ENCODE measurements around the gene CA5A. TPM values are rescaled to one million over a fixed set of nuclear protein-coding genes. Genes with fewer than 3 reads are reported as not detected.
"Not testable (repeated sequence)": the region's sequence is repeated elsewhere in the genome, so short reads cannot be mapped to it uniquely, and the experiment has no call there.

CA5A gene
- total RNA-seq, 2 experiments from 2014 or later = not detected

GRCh38 chr16:87922250-87922871 is 14.0 kb downstream of the CA5A start:
- Mint-ChIP-seq H3K27me3 (no peaks in the 10 kb centered on the region), H3K27ac (no peak overlapping the region)

GRCh38 chr16:87921236-87921773 is 15.0 kb downstream of the CA5A start:
- intact Hi-C loops (cut with DNase I, micrococcal nuclease) = no loop called here
- H3K36me3 Mint-ChIP-seq (ENCODE audit: low read depth) = no peaks in the 10 kb centered on the region
- H3K4me1 Mint-ChIP-seq = peaks cover 2% of the 10 kb centered on the region
- ATAC-seq = no peak
- no peaks in the 10 kb centered on the region for H3K27me3 Mint-ChIP-seq
- no peak overlapping the region for H3K27ac Mint-ChIP-seq
- H3K9me3 Mint-ChIP-seq (ENCODE audit: low read depth) = no peaks in the 10 kb centered on the region
- no peak for DNase-seq
- H3K4me3 Mint-ChIP-seq = no peak overlapping the region
- CTCF ChIA-PET = no interaction called here
- POLR2A ChIA-PET = no interaction called here

More at GRCh38 chr16:87922250-87922871, 14.0 kb downstream of the CA5A start:
- intact Hi-C loops (cut with DNase I, micrococcal nuclease) = no loop called here
- ChIA-PET CTCF (interaction anchor here (0.6 kb wide), 1 partner anchor 132 kb away, joined by 3 read pairs; no protein-coding TSS in a partner anchor), POLR2A (no interaction called here)
- Mint-ChIP-seq H3K4me1 (peaks cover 7% of the 10 kb centered on the region), H3K4me3 (no peak overlapping the region), H3K9me3 (ENCODE audit: low read depth) (no peaks in the 10 kb centered on the region), H3K36me3 (ENCODE audit: low read depth) (no peaks in the 10 kb centered on the region)
- DNase-seq (no peak), ATAC-seq (no peak)

- H3K4me1 Mint-ChIP-seq = no peaks in the 10 kb centered on the region
- H3K36me3 Mint-ChIP-seq (ENCODE audit: low read depth) = no peaks in the 10 kb centered on the region
- ChIA-PET POLR2A (no interaction called here), CTCF (no interaction called here)
- no peak for ATAC-seq
- no peak overlapping the region for H3K4me3 Mint-ChIP-seq
- no peak for DNase-seq
- no peak overlapping the region for H3K27ac Mint-ChIP-seq
- H3K27me3 Mint-ChIP-seq = no peaks in the 10 kb centered on the region
- intact Hi-C loops (cut with DNase I, micrococcal nuclease) = no loop called here
- H3K9me3 Mint-ChIP-seq (ENCODE audit: low read depth) = no peaks in the 10 kb centered on the region
These were observed 16.7 kb downstream of the CA5A start for GRCh38 chr16:87919681-87919994.

- CTCF ChIA-PET = interaction anchor here (1.3 kb wide), 1 partner anchor 69 kb away, joined by 3 read pairs; no protein-coding TSS in a partner anchor
- intact Hi-C loops (cut with DNase I, micrococcal nuclease) = no loop called here
- POLR2A ChIA-PET = no interaction called here
These were observed 17.3 kb downstream of the CA5A start for GRCh38 chr16:87918866-87919680.

GRCh38 chr16:87918338-87918737 is 18.0 kb downstream of the CA5A start:
- intact Hi-C loops (cut with DNase I, micrococcal nuclease) = no loop called here
- H3K27me3 Mint-ChIP-seq = no peaks in the 10 kb centered on the region
- no peak for ATAC-seq
- DNase-seq = no peak
- no peaks in the 10 kb centered on the region for H3K4me1 Mint-ChIP-seq
- CTCF ChIA-PET = interaction anchor here (0.5 to 1.3 kb wide), 2 partner anchors 68 to 139 kb away, joined by 3 read pairs; no protein-coding TSS in a partner anchor
- no peaks in the 10 kb centered on the region for H3K9me3 Mint-ChIP-seq (ENCODE audit: low read depth)
- H3K27ac Mint-ChIP-seq = no peak overlapping the region
- POLR2A ChIA-PET = no interaction called here
- no peak overlapping the region for H3K4me3 Mint-ChIP-seq
- H3K36me3 Mint-ChIP-seq (ENCODE audit: low read depth) = no peaks in the 10 kb centered on the region

More at GRCh38 chr16:87918866-87919680, 17.3 kb downstream of the CA5A start:
- Mint-ChIP-seq H3K4me1 (no peaks in the 10 kb centered on the region), H3K27me3 (no peaks in the 10 kb centered on the region), H3K27ac (no peak overlapping the region), H3K36me3 (ENCODE audit: low read depth) (no peaks in the 10 kb centered on the region), H3K9me3 (ENCODE audit: low read depth) (no peaks in the 10 kb centered on the region), H3K4me3 (no peak overlapping the region)
- ATAC-seq (no peak), DNase-seq (no peak)

GRCh38 chr16:87917503-87917902 is 18.8 kb downstream of the CA5A start:
- Mint-ChIP-seq H3K27me3 (no peaks in the 10 kb centered on the region), H3K4me1 (no peaks in the 10 kb centered on the region), H3K27ac (no peak overlapping the region), H3K4me3 (no peak overlapping the region), H3K36me3 (ENCODE audit: low read depth) (no peaks in the 10 kb centered on the region), H3K9me3 (ENCODE audit: low read depth) (no peaks in the 10 kb centered on the region)
- DNase-seq = no peak
- CTCF ChIA-PET = interaction anchor here (1.0 to 1.3 kb wide), 2 partner anchors 68 to 149 kb away, joined by 3 read pairs; no protein-coding TSS in a partner anchor
- no peak for ATAC-seq
- POLR2A ChIA-PET = no interaction called here
- intact Hi-C loops (cut with DNase I, micrococcal nuclease) = no loop called here

GRCh38 chr16:87914812-87915211 is 21.5 kb downstream of the CA5A start:
- Mint-ChIP-seq H3K4me3 (no peak overlapping the region), H3K4me1 (no peaks in the 10 kb centered on the region), H3K36me3 (ENCODE audit: low read depth) (no peaks in the 10 kb centered on the region), H3K27ac (no peak overlapping the region), H3K27me3 (no peaks in the 10 kb centered on the region), H3K9me3 (ENCODE audit: low read depth) (no peaks in the 10 kb centered on the region)
- ChIA-PET POLR2A (no interaction called here), CTCF (interaction anchor here (1.1 to 1.4 kb wide), 2 partner anchors 136 to 146 kb away, joined by 3 to 5 read pairs; no protein-coding TSS in a partner anchor)
- intact Hi-C loops (cut with DNase I, micrococcal nuclease) = no loop called here
- ATAC-seq = no peak
- DNase-seq = no peak

GRCh38 chr16:87914021-87914725 is 22.2 kb downstream of the CA5A start:
- H3K36me3 Mint-ChIP-seq (ENCODE audit: low read depth); H3K4me3 Mint-ChIP-seq; H3K4me1 Mint-ChIP-seq; H3K27ac Mint-ChIP-seq; ATAC-seq; DNase-seq; H3K27me3 Mint-ChIP-seq; intact Hi-C loops (cut with DNase I, micrococcal nuclease); H3K9me3 Mint-ChIP-seq (ENCODE audit: low read depth): not testable (repeated sequence)
- CTCF ChIA-PET = interaction anchor here (0.6 to 1.5 kb wide), 3 partner anchors 98 to 146 kb away, joined by 3 to 6 read pairs (median 5); no protein-coding TSS in a partner anchor
- POLR2A ChIA-PET = interaction anchor here (0.6 kb wide), 1 partner anchor 54 kb away, joined by 3 read pairs; no protein-coding TSS in a partner anchor

- H3K9me3 Mint-ChIP-seq (ENCODE audit: low read depth); H3K4me3 Mint-ChIP-seq; ATAC-seq; H3K36me3 Mint-ChIP-seq (ENCODE audit: low read depth); POLR2A ChIA-PET; H3K27me3 Mint-ChIP-seq; intact Hi-C loops (cut with DNase I, micrococcal nuclease); DNase-seq: not testable (repeated sequence)
- H3K27ac Mint-ChIP-seq = peak overlapping the region; percentile 25
- CTCF ChIA-PET = interaction anchor here (1.5 to 4.0 kb wide), 2 partner anchors 63 to 134 kb away, joined by 6 to 25 read pairs; no protein-coding TSS in a partner anchor
- H3K4me1 Mint-ChIP-seq = peaks cover 12% of the 10 kb centered on the region
These were observed 23.6 kb downstream of the CA5A start for GRCh38 chr16:87912691-87913090.

- H3K4me3 Mint-ChIP-seq; H3K27me3 Mint-ChIP-seq; H3K36me3 Mint-ChIP-seq (ENCODE audit: low read depth); H3K9me3 Mint-ChIP-seq (ENCODE audit: low read depth); ATAC-seq; H3K27ac Mint-ChIP-seq; DNase-seq; intact Hi-C loops (cut with DNase I, micrococcal nuclease): not testable (repeated sequence)
- ChIA-PET CTCF (interaction anchor here (1.6 to 4.0 kb wide), 4 partner anchors 16 to 132 kb away, joined by 4 to 25 read pairs (median 10); no protein-coding TSS in a partner anchor), POLR2A (interaction anchor here (0.6 kb wide), 1 partner anchor 99 kb away, joined by 3 read pairs; no protein-coding TSS in a partner anchor)
- peaks cover 12% of the 10 kb centered on the region for H3K4me1 Mint-ChIP-seq
These were observed 25.1 kb downstream of the CA5A start for GRCh38 chr16:87911106-87911763.
